ENCODE results near the gene HOXC11.

Gene HOXC11

DNA sequence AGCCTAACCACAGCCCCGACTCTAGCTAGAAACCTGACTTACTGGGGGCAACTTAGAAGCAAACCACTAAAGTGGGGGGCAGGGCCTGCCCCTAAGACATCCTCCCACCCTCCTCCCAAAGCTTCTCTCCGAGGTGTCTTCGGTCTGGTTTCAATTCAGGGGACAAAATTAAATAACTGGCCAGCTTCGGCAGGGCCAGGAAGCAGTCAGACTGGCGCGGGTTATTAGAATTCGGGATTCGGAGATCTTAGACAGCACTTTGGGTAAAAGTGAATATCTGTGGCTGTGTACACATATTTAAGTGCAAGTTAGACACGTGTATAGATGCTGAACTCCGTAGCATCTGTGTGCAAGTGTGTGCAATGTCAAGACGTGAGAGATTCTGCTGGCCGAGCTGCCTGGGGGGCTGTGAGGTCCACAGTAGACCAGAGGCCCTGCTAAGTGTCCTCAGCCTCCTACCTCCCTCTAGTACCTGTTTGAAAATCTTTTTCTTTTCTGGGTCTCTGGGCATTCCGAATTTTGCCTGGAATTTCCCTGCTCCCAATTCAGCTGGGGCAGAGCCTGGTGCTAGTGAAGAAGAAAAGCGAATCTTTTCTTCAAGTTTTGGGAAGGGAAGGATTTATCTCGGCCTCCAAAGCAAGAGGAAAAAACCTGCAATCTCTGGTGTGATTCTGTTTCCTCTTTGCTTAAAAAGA lies 8.0 kb downstream of the HOXC11 start:
- Histone ChIP-seq H3K36me3 (ENCODE audit: control insufficient read depth, insufficient read depth, low read length) (no peaks in the 10 kb centered on the region), H3K9me3 (ENCODE audit: control insufficient read depth, insufficient read depth, low read length) (no peaks in the 10 kb centered on the region), H3K4me3 (ENCODE audit: low read depth, low read length) (no peak overlapping the region), H3K9ac (ENCODE audit: low read depth, low read length) (no peak overlapping the region), H3K27me3 (ENCODE audit: control insufficient read depth, insufficient read depth, low read length) (peaks cover 96% of the 10 kb centered on the region), H3K4me1 (ENCODE audit: control insufficient read depth, insufficient read depth, low read length) (no peaks in the 10 kb centered on the region)

DNA sequence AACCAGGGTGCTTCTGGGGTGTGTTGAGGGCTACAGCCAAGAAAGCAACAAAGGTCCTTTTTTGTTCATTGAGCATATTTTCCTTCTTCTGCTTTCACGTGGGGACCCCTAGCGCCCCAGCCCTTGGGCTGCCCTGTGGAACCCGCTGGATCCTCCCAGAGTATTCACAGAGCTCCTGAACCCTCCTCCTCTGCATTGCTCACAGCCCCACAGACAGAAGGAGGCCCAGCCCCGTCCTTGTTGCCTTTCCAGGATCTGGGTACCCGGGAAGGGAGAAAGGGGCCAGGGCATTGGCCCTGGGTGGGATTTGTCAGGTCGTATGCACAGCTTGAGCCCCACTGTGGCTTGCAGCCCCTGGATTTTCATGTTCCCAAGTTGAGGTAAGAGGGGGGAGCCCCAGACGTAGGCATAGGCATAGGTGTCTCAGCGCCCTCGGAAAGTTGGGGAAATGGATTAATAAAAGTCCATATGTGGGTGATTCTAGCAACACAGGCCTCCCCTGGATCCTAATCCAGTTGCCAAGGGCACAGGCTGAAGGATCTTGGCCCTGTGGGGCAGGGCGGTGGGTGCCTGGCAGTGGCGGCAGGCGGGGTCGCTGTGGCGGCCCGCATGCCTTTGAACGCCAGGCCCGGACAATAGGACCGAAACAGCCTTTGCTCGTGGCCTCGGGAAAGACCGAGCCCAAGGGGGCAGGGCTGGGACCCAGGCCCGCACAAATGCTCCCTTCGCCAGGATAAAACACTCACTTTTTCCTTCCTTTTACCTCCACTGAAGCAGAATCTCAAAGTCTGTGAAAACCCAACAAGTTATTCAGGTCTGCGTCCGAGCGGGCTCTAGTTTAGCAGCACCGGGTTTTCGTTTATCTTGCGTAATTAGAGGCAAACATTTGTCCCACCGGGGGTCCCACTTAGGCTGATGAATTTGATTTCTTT lies 9.0 kb downstream of the HOXC11 start:
- H3K27me3 ChIP-seq (ENCODE audit: control insufficient read depth, insufficient read depth, low read length) = peaks cover 96% of the 10 kb centered on the region

DNA sequence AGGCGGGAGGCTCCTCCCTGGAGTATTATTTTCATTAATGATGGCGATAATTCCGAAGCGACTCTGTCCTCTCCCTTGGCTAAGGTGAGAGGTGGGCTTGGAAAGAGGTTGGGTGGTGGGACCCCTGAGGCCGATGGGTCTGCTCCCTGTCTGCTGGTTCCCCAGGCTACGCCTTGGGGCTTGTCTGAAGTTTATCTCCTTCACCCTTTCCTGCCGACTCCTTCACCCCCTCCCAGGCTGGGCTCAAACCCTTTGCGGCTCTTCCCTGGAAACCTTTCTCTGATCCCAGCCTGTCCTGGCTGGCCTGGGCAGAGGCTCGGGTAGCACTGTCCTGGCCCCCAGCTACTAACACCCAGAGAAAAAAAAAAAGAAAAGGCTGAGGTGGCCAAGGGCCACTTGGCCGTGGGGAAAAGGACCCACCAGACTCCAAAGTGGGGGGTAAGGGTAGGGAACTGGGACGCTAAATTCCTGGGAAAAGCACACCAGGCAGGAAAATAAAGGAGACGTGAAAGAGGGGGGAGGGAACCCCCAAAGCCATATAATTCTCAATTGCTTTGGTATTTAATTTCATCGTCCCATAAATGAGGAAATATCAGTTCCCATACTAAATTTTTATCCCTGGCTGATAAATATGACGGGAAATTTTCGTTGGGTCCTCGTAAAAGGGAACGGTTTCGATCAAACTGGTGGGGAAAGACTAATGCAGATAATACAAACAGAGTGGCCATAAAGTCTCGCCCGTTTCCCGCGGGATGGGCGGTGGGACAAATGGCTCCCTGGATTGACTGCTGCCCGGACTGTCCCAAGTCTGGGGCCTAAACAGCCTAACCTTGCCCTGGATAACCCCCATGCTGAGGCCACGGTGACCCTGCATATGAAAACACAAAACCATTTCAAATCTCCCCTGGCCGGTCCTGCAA lies 10.0 kb downstream of the HOXC11 start:
- Histone ChIP-seq H3K27me3 (ENCODE audit: control insufficient read depth, insufficient read depth, low read length) (peaks cover 96% of the 10 kb centered on the region), H3K36me3 (ENCODE audit: control insufficient read depth, insufficient read depth, low read length) (no peaks in the 10 kb centered on the region), H3K4me3 (ENCODE audit: low read depth, low read length) (peak overlapping the region; percentile 26), H3K4me1 (ENCODE audit: control insufficient read depth, insufficient read depth, low read length) (no peaks in the 10 kb centered on the region), H3K9me3 (ENCODE audit: control insufficient read depth, insufficient read depth, low read length) (no peaks in the 10 kb centered on the region), H3K9ac (ENCODE audit: low read depth, low read length) (no peak overlapping the region)

More for the DNA sequence above, 9.0 kb downstream of the HOXC11 start:
- Histone ChIP-seq H3K4me3 (ENCODE audit: low read depth, low read length) (peak overlapping the region; percentile 26), H3K9ac (ENCODE audit: low read depth, low read length) (no peak overlapping the region), H3K4me1 (ENCODE audit: control insufficient read depth, insufficient read depth, low read length) (no peaks in the 10 kb centered on the region), H3K9me3 (ENCODE audit: control insufficient read depth, insufficient read depth, low read length) (no peaks in the 10 kb centered on the region), H3K36me3 (ENCODE audit: control insufficient read depth, insufficient read depth, low read length) (no peaks in the 10 kb centered on the region)

DNA sequence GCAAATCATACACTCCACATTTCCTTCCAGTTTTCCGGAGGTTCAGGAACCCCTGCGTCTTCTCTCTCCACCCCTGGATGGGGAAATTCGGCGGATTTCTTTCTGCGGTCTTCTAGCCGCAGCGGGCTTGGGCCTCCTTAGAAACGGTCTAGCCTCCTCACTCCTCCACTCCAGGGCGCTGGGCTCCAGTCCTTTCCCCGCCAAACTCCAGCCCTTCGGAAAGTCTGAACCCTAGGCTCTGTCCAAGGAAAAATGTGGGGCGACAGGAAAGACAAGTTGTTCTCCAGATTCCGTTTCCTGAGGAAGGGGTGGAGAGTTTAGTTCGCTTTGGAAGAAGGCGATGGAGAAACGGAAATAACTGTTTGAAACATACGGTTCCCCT lies 10.6 kb downstream of the HOXC11 start:
- Histone ChIP-seq H3K36me3 (ENCODE audit: control insufficient read depth, insufficient read depth, low read length) (no peaks in the 10 kb centered on the region), H3K9ac (ENCODE audit: low read depth, low read length) (no peak overlapping the region), H3K9me3 (ENCODE audit: control insufficient read depth, insufficient read depth, low read length) (no peaks in the 10 kb centered on the region), H3K4me3 (ENCODE audit: low read depth, low read length) (peak overlapping the region; percentile 18), H3K27me3 (ENCODE audit: control insufficient read depth, insufficient read depth, low read length) (peaks cover 96% of the 10 kb centered on the region), H3K4me1 (ENCODE audit: control insufficient read depth, insufficient read depth, low read length) (no peaks in the 10 kb centered on the region)

- H3K9me3 ChIP-seq (ENCODE audit: control insufficient read depth, insufficient read depth, low read length) = no peaks in the 10 kb centered on the region
- peaks cover 96% of the 10 kb centered on the region for H3K27me3 ChIP-seq (ENCODE audit: control insufficient read depth, insufficient read depth, low read length)
- H3K9ac ChIP-seq (ENCODE audit: low read depth, low read length) = no peak overlapping the region
- H3K36me3 ChIP-seq (ENCODE audit: control insufficient read depth, insufficient read depth, low read length) = no peaks in the 10 kb centered on the region
- H3K4me3 ChIP-seq (ENCODE audit: low read depth, low read length) = peak overlapping the region; percentile 11
- no peaks in the 10 kb centered on the region for H3K4me1 ChIP-seq (ENCODE audit: control insufficient read depth, insufficient read depth, low read length)
Observed at GRCh38 chr12:53983950-53984572, 11.1 kb downstream of the HOXC11 start.

- Histone ChIP-seq H3K27me3 (ENCODE audit: control insufficient read depth, insufficient read depth, low read length) (peaks cover 96% of the 10 kb centered on the region), H3K4me1 (ENCODE audit: control insufficient read depth, insufficient read depth, low read length) (no peaks in the 10 kb centered on the region), H3K9ac (ENCODE audit: low read depth, low read length) (no peak within 1 kb of the TSS), H3K36me3 (ENCODE audit: control insufficient read depth, insufficient read depth, low read length) (no peaks in the 10 kb centered on the region), H3K4me3 (ENCODE audit: low read depth, low read length) (peak within 1 kb of the TSS; percentile 26), H3K9me3 (ENCODE audit: control insufficient read depth, insufficient read depth, low read length) (no peaks in the 10 kb centered on the region)
Observed at GRCh38 chr12:53984901-53985691, 12.2 kb downstream of the HOXC11 start, which contains the start of gene HOXC10. Gene HOXC10, plus strand, starts transcription at chr12:53985146. Its CDS starts 114 bp downstream, at chr12:53985260.

- Histone ChIP-seq H3K9me3 (ENCODE audit: control insufficient read depth, insufficient read depth, low read length) (no peaks in the 10 kb centered on the region), H3K4me3 (ENCODE audit: low read depth, low read length) (peak overlapping the region; percentile 26), H3K4me1 (ENCODE audit: control insufficient read depth, insufficient read depth, low read length) (no peaks in the 10 kb centered on the region), H3K27me3 (ENCODE audit: control insufficient read depth, insufficient read depth, low read length) (peaks cover 96% of the 10 kb centered on the region), H3K9ac (ENCODE audit: low read depth, low read length) (no peak overlapping the region), H3K36me3 (ENCODE audit: control insufficient read depth, insufficient read depth, low read length) (no peaks in the 10 kb centered on the region)
Observed at GRCh38 chr12:53985692-53985993, 12.7 kb downstream of the HOXC11 start.

GRCh38 chr12:53985994-53986685 lies 13.2 kb downstream of the HOXC11 start:
- Histone ChIP-seq H3K9me3 (ENCODE audit: control insufficient read depth, insufficient read depth, low read length) (no peaks in the 10 kb centered on the region), H3K27me3 (ENCODE audit: control insufficient read depth, insufficient read depth, low read length) (peaks cover 96% of the 10 kb centered on the region), H3K9ac (ENCODE audit: low read depth, low read length) (no peak overlapping the region), H3K4me1 (ENCODE audit: control insufficient read depth, insufficient read depth, low read length) (no peaks in the 10 kb centered on the region), H3K36me3 (ENCODE audit: control insufficient read depth, insufficient read depth, low read length) (no peaks in the 10 kb centered on the region), H3K4me3 (ENCODE audit: low read depth, low read length) (peak overlapping the region; percentile 26)

- H3K9ac ChIP-seq (ENCODE audit: low read depth, low read length) = no peak overlapping the region
- H3K9me3 ChIP-seq (ENCODE audit: control insufficient read depth, insufficient read depth, low read length) = no peaks in the 10 kb centered on the region
- no peaks in the 10 kb centered on the region for H3K4me1 ChIP-seq (ENCODE audit: control insufficient read depth, insufficient read depth, low read length)
- no peaks in the 10 kb centered on the region for H3K36me3 ChIP-seq (ENCODE audit: control insufficient read depth, insufficient read depth, low read length)
- H3K27me3 ChIP-seq (ENCODE audit: control insufficient read depth, insufficient read depth, low read length) = peaks cover 96% of the 10 kb centered on the region
- no peak overlapping the region for H3K4me3 ChIP-seq (ENCODE audit: low read depth, low read length)
Observed at GRCh38 chr12:53986686-53987483, 14.0 kb downstream of the HOXC11 start.

DNA sequence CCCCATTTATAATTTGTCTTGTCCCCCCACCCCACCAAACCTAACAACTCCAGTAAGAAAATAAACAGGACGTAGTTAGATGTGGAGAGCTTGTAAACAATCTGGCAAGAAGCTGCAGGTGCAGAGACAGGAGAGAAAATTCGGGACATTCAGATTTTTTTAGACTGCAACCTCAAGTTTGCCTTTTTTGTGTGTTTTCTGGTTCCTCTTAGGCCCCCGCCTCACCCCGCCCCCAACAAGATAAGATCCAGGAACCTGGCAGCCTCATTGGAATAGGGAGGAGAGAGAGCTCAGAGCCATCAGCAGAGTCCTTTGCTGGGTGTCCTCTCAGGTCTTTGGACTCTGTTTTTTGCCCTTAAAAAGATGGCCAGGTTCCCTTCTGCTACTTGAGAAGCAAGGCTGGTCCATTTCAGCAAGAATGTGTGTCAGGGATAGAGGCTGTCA lies 14.9 kb downstream of the HOXC11 start:
- Histone ChIP-seq H3K4me3 (ENCODE audit: low read depth, low read length) (no peak overlapping the region), H3K27me3 (ENCODE audit: control insufficient read depth, insufficient read depth, low read length) (peaks cover 96% of the 10 kb centered on the region), H3K4me1 (ENCODE audit: control insufficient read depth, insufficient read depth, low read length) (no peaks in the 10 kb centered on the region)

More for the DNA sequence above, 14.9 kb downstream of the HOXC11 start:
- Histone ChIP-seq H3K36me3 (ENCODE audit: control insufficient read depth, insufficient read depth, low read length) (no peaks in the 10 kb centered on the region), H3K9me3 (ENCODE audit: control insufficient read depth, insufficient read depth, low read length) (no peaks in the 10 kb centered on the region), H3K9ac (ENCODE audit: low read depth, low read length) (no peak overlapping the region)

Measured in iPS-15b (cell line).